HCT116 (cell line): Measurements from ENCODE around the gene LGR6. TPM values are rescaled to one million over a fixed set of nuclear protein-coding genes. Genes with fewer than 3 reads are reported as not detected.
"Not testable (repeated sequence)": the region's sequence is repeated elsewhere in the genome, so short reads cannot be mapped to it uniquely, and the experiment has no call there.

Source experiments
- ATAC-seq: fragments of 200-7000 bp; cut with Tn5 transposase; 2 replicates; pipeline ENCODE4 v1.9.1; 2020; ENCODE audit warnings: mild to moderate bottlenecking, moderate library complexity
- BruUV-seq: library from RNA; stranded (reverse); fragments of 400-500 nt; replicated peaks from 2 replicates; lab custom pipeline; 2021; lab: Mats Ljungman, UMichigan
- CTCF ChIA-PET: fragments of 300-600 bp; sonication (Branson Sonifier 250); formaldehyde crosslinking; loops from one replicate; lab custom pipeline; 2021; ENCODE audit warnings: antibody characterized with exemption; lab: Charles Lee
- POLR2A ChIA-PET: fragments of 300-600, 350-600 bp; sonication (Branson Sonifier 250); formaldehyde crosslinking; loops from one replicate; lab custom pipeline; 2021; ENCODE audit warnings: antibody characterized with exemption; lab: Charles Lee
- RAD21 ChIA-PET, 2 experiments: fragments of 300-600 bp; sonication (Branson Sonifier 250); formaldehyde crosslinking; loops; one replicate each; lab custom pipeline; 2023; ENCODE audit warnings: low total read pairs in 2 of 2; ENCODE audit not compliant: uncharacterized antibody in 2 of 2, unreplicated experiment in 2 of 2, low non-redundant PET in 1 of 2; lab: Charles Lee
- DNase-seq: peaks from one replicate; pipeline ENCODE4 v3.0.0-alpha.2; 2010; ENCODE audit warnings: low read depth, low spot score
- H2AFZ ChIP-seq: fragments of 200-600 bp; shearing (Covaris generic), sonication (generic); 2 replicates; pipeline ENCODE4 v1.6.1; 2017; ENCODE audit warnings: low read depth, mixed run types, mixed read lengths, antibody characterized with exemption, low read length; ENCODE audit not compliant: poor library complexity, severe bottlenecking
- H3K27ac ChIP-seq: 2 replicates; pipeline ENCODE4 v1.5.1; 2012; ENCODE audit warnings: low read depth, low read length
- H3K27me3 ChIP-seq: fragments of 200-600 bp; sonication (generic); 2 replicates; pipeline ENCODE4 v1.6.1; 2016; ENCODE audit warnings: mixed run types, low read length, mixed read lengths; ENCODE audit not compliant: insufficient read depth
- H3K36me3 ChIP-seq, 2 experiments: fragments of 200-500 bp in 1 of 2; fragments of 200-600 bp in 1 of 2; sonication (Bioruptor generic) in 1 of 2; sonication (generic) in 1 of 2; 2 replicates each; pipeline versions ENCODE4 v1.5.1 to v1.6.1; 2014 to 2016; ENCODE audit warnings: low read length in 2 of 2, inconsistent platforms in 1 of 2, mixed read lengths in 1 of 2, mixed run types in 1 of 2; ENCODE audit not compliant: insufficient read depth in 2 of 2, control insufficient read depth in 1 of 2
- H3K4me1 ChIP-seq, 2 experiments: fragments of 200-600 bp in 1 of 2; sonication (generic) in 1 of 2; 2 replicates each; pipeline versions ENCODE4 v1.5.1 to v1.6.1; 2012 to 2017; ENCODE audit warnings: low read length in 2 of 2, inconsistent platforms in 1 of 2, mild to moderate bottlenecking in 1 of 2, mixed read lengths in 1 of 2, mixed run types in 1 of 2, moderate library complexity in 1 of 2; ENCODE audit not compliant: insufficient read depth in 2 of 2, control insufficient read depth in 1 of 2
- H3K4me2 ChIP-seq: fragments of 200-600 bp; sonication (generic); 2 replicates; pipeline ENCODE4 v1.6.1; 2017; ENCODE audit warnings: mixed run types, low read length, mixed read lengths
- H3K4me3 ChIP-seq, 2 experiments: fragments of 200-600 bp in 1 of 2; sonication (generic) in 1 of 2; replicated peaks in 1 of 2; 2 replicates each; pipeline ENCODE4 v1.5.1; 2011 to 2016; ENCODE audit warnings: low read length in 2 of 2, control low read depth in 1 of 2, low read depth in 1 of 2, mild to moderate bottlenecking in 1 of 2, mixed read lengths in 1 of 2, mixed run types in 1 of 2
- H3K79me2 ChIP-seq: fragments of 200-600 bp; sonication (generic); 2 replicates; pipeline ENCODE4 v1.6.1; 2017; ENCODE audit warnings: mild to moderate bottlenecking, mixed run types, low read length, moderate library complexity, mixed read lengths; ENCODE audit not compliant: insufficient read depth
- H3K9ac ChIP-seq: fragments of 200-600 bp; sonication (generic); 2 replicates; pipeline ENCODE4 v1.6.1; 2016; ENCODE audit warnings: low read length, mixed read lengths
- H3K9me2 ChIP-seq: fragments of 200-600 bp; sonication (generic), shearing (Covaris generic); 2 replicates; pipeline ENCODE4 v1.6.1; 2017; ENCODE audit warnings: mixed run types, mild to moderate bottlenecking, moderate library complexity; ENCODE audit not compliant: insufficient read depth
- H3K9me3 ChIP-seq, 2 experiments: fragments of 200-500 bp in 1 of 2; fragments of 200-600 bp in 1 of 2; sonication (Bioruptor generic) in 1 of 2; sonication (generic) in 1 of 2; 2 replicates each; pipeline ENCODE4 v1.6.1; 2014 to 2017; ENCODE audit warnings: low read length in 2 of 2, mixed read lengths in 2 of 2, inconsistent platforms in 1 of 2, low read depth in 1 of 2, mild to moderate bottlenecking in 1 of 2, mixed run types in 1 of 2, moderate library complexity in 1 of 2; ENCODE audit not compliant: control insufficient read depth in 1 of 2, insufficient read depth in 1 of 2
- H4K20me1 ChIP-seq: fragments of 200-600 bp; sonication (generic), shearing (Covaris generic); 2 replicates; pipeline ENCODE4 v1.6.1; 2017; ENCODE audit warnings: mixed run types, mild to moderate bottlenecking, moderate library complexity; ENCODE audit not compliant: insufficient read depth
- CEBPB ChIP-seq: IDR thresholded peaks from 2 replicates; pipeline ENCODE4 v1.6.1; 2012; ENCODE audit warnings: low read depth
- ELF1 ChIP-seq: IDR thresholded peaks from 2 replicates; pipeline ENCODE4 v1.6.1; 2012; ENCODE audit warnings: low read depth, borderline replicate concordance
- FOSL1 ChIP-seq: IDR thresholded peaks from 2 replicates; pipeline ENCODE4 v1.6.1; 2012; ENCODE audit warnings: low read depth
- JUND ChIP-seq: IDR thresholded peaks from 2 replicates; pipeline ENCODE4 v1.6.1; 2012
- POLR2A ChIP-seq: IDR thresholded peaks from 2 replicates; pipeline ENCODE4 v1.7.0; 2011; ENCODE audit warnings: borderline replicate concordance; ENCODE audit not compliant: insufficient read depth, insufficient read length; ENCODE audit errors: extremely low read depth
- RAD21 ChIP-seq: IDR thresholded peaks from 2 replicates; pipeline ENCODE4 v1.6.1; 2012; ENCODE audit warnings: low read depth, mild to moderate bottlenecking
- SIN3A ChIP-seq: IDR thresholded peaks from 2 replicates; pipeline ENCODE4 v1.6.1; 2012; ENCODE audit warnings: low read depth
- TCF7L2 ChIP-seq: IDR thresholded peaks from 2 replicates; pipeline ENCODE4 v1.7.0; 2011; ENCODE audit warnings: borderline replicate concordance, inconsistent platforms; ENCODE audit not compliant: insufficient read depth, insufficient read length; ENCODE audit errors: extremely low read depth
- ZFX ChIP-seq: fragments of 450-650 bp; IDR thresholded peaks from 2 replicates; pipeline ENCODE4 v1.6.1; 2017
- ZNF274 ChIP-seq: fragments of 200-500 bp; sonication (Bioruptor generic); IDR thresholded peaks from 2 replicates; pipeline ENCODE4 v1.6.1; 2014; ENCODE audit warnings: mild to moderate bottlenecking, low read depth, low read length, inconsistent platforms
- intact Hi-C: fragments of 100-400 bp; cut with micrococcal nuclease; formaldehyde crosslinking; loops from 2 replicates; pipeline ENCODE4 v1.10.0; 2022
- total RNA-seq: library from RNA; stranded (reverse); gene quantifications from one replicate; pipeline ENCODE4 v1.2.1, GENCODE V29; 2021; ENCODE audit not compliant: unreplicated experiment
- TF ChIP-seq, protein P1 (sequence below), 3 experiments: fragments of 200-600 bp in 1 of 3; sonication (generic) in 1 of 3; IDR thresholded peaks in 2 of 3; conservative IDR thresholded peaks in 1 of 3; 2 replicates each; pipeline ENCODE4 v1.5.1; 2012 to 2017; ENCODE audit warnings: low read depth in 2 of 3, low read length in 2 of 3, antibody characterized with exemption in 1 of 3, borderline replicate concordance in 1 of 3, control low read depth in 1 of 3, mild to moderate bottlenecking in 1 of 3, mixed read lengths in 1 of 3, mixed run types in 1 of 3, moderate library complexity in 1 of 3; ENCODE audit not compliant: insufficient read depth in 1 of 3
- TF ChIP-seq, protein P2 (sequence below): IDR thresholded peaks from 2 replicates; pipeline ENCODE4 v1.6.1; 2012
- TF ChIP-seq, protein P3 (sequence below): IDR thresholded peaks from 2 replicates; pipeline ENCODE4 v1.6.1; 2012; ENCODE audit warnings: low read depth

LGR6 gene
- total RNA-seq, 1 experiment from 2014 or later, result 0.20 TPM

GRCh38 chr1:202180751-202181139, 12.9 kb upstream of the LGR6 start:
- H3K9me3 ChIP-seq, H2AFZ ChIP-seq, H4K20me1 ChIP-seq, RAD21 ChIA-PET, BruUV-seq, H3K9ac ChIP-seq, POLR2A ChIA-PET, H3K27me3 ChIP-seq, H3K9me2 ChIP-seq, H3K79me2 ChIP-seq, H3K4me3 ChIP-seq, H3K27ac ChIP-seq, H3K36me3 ChIP-seq, DNase-seq, ATAC-seq, H3K4me2 ChIP-seq: not testable (repeated sequence)
- H3K4me1 ChIP-seq, result peaks cover 0 to 11% of the 10 kb centered on the region in 2 experiments; a peak in 3 of 4 replicates
- intact Hi-C loops, result loop anchor here (10.0 kb wide), 1 partner anchor 444 kb away; no protein-coding TSS in a partner anchor
- CTCF ChIA-PET, result interaction anchor here (2.6 kb wide), 1 partner anchor 9 kb away, joined by 13 read pairs; no protein-coding TSS in a partner anchor

GRCh38 chr1:202181586-202181985, 12.0 kb upstream of the LGR6 start:
- H3K9me3 ChIP-seq, result no peaks in the 10 kb centered on the region
- no peak overlapping the region for H3K4me2 ChIP-seq
- RAD21 ChIA-PET, result no interaction called here
- no TSS peak for BruUV-seq
- H2AFZ ChIP-seq, result no peak overlapping the region
- peaks cover 0 to 11% of the 10 kb centered on the region in 2 experiments; a peak in 3 of 4 replicates for H3K4me1 ChIP-seq
- DNase-seq (no peak), ATAC-seq (no peak)
- TF ChIP-seq JUND (no peak), ZFX (no peak), RAD21 (no peak), ZNF274 (no peak), CEBPB (no peak), TCF7L2 (no peak), SIN3A (no peak), ELF1 (no peak), POLR2A (no peak), FOSL1 (no peak)
- TF ChIP-seq, protein P1, sequence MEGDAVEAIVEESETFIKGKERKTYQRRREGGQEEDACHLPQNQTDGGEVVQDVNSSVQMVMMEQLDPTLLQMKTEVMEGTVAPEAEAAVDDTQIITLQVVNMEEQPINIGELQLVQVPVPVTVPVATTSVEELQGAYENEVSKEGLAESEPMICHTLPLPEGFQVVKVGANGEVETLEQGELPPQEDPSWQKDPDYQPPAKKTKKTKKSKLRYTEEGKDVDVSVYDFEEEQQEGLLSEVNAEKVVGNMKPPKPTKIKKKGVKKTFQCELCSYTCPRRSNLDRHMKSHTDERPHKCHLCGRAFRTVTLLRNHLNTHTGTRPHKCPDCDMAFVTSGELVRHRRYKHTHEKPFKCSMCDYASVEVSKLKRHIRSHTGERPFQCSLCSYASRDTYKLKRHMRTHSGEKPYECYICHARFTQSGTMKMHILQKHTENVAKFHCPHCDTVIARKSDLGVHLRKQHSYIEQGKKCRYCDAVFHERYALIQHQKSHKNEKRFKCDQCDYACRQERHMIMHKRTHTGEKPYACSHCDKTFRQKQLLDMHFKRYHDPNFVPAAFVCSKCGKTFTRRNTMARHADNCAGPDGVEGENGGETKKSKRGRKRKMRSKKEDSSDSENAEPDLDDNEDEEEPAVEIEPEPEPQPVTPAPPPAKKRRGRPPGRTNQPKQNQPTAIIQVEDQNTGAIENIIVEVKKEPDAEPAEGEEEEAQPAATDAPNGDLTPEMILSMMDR (IDR thresholded peaks at IDR 0.05 in 2 of 3, conservative IDR thresholded peaks at IDR 0.05 in 1 of 3; ENCODE audit: borderline replicate concordance in 1 of 3, insufficient read depth in 1 of 3, low read depth in 2 of 3, low read length in 2 of 3), result no peak
- TF ChIP-seq, protein P2, sequence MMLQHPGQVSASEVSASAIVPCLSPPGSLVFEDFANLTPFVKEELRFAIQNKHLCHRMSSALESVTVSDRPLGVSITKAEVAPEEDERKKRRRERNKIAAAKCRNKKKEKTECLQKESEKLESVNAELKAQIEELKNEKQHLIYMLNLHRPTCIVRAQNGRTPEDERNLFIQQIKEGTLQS, result no peak
- TF ChIP-seq, protein P3, sequence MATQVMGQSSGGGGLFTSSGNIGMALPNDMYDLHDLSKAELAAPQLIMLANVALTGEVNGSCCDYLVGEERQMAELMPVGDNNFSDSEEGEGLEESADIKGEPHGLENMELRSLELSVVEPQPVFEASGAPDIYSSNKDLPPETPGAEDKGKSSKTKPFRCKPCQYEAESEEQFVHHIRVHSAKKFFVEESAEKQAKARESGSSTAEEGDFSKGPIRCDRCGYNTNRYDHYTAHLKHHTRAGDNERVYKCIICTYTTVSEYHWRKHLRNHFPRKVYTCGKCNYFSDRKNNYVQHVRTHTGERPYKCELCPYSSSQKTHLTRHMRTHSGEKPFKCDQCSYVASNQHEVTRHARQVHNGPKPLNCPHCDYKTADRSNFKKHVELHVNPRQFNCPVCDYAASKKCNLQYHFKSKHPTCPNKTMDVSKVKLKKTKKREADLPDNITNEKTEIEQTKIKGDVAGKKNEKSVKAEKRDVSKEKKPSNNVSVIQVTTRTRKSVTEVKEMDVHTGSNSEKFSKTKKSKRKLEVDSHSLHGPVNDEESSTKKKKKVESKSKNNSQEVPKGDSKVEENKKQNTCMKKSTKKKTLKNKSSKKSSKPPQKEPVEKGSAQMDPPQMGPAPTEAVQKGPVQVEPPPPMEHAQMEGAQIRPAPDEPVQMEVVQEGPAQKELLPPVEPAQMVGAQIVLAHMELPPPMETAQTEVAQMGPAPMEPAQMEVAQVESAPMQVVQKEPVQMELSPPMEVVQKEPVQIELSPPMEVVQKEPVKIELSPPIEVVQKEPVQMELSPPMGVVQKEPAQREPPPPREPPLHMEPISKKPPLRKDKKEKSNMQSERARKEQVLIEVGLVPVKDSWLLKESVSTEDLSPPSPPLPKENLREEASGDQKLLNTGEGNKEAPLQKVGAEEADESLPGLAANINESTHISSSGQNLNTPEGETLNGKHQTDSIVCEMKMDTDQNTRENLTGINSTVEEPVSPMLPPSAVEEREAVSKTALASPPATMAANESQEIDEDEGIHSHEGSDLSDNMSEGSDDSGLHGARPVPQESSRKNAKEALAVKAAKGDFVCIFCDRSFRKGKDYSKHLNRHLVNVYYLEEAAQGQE, result no peak
- H3K27ac ChIP-seq, result no peak overlapping the region
- no peaks in the 10 kb centered on the region for H3K27me3 ChIP-seq
- intact Hi-C loops, result loop anchor here (10.0 kb wide), 1 partner anchor 443 kb away; no protein-coding TSS in a partner anchor
- CTCF ChIA-PET, result interaction anchor here (2.6 kb wide), 1 partner anchor 8 kb away, joined by 13 read pairs; no protein-coding TSS in a partner anchor
- no peaks in the 10 kb centered on the region for H3K9me2 ChIP-seq
- no peak overlapping the region for H3K4me3 ChIP-seq
- POLR2A ChIA-PET, result no interaction called here
- H4K20me1 ChIP-seq, result no peaks in the 10 kb centered on the region
- H3K9ac ChIP-seq, result no peak overlapping the region
- no peaks in the 10 kb centered on the region for H3K79me2 ChIP-seq
- H3K36me3 ChIP-seq, result no peaks in the 10 kb centered on the region
